ENCODE data around the gene ETV5. TPM values are rescaled to one million over a fixed set of nuclear protein-coding genes. Genes with fewer than 3 reads are reported as not detected.

The ETV5 gene
- total RNA-seq, 1 donor from 2014 or later = 29.7 TPM

- no peaks in the 10 kb centered on the region for H3K27me3 Mint-ChIP-seq (ENCODE audit: low read depth)
- H3K36me3 Mint-ChIP-seq = peaks cover 11% of the 10 kb centered on the region
- DNase-seq (ENCODE audit: low spot score in 2 of 2, unreplicated experiment in 2 of 2) = no peak
- no peaks in the 10 kb centered on the region for H3K4me1 Mint-ChIP-seq
- TF ChIP-seq, protein P1, sequence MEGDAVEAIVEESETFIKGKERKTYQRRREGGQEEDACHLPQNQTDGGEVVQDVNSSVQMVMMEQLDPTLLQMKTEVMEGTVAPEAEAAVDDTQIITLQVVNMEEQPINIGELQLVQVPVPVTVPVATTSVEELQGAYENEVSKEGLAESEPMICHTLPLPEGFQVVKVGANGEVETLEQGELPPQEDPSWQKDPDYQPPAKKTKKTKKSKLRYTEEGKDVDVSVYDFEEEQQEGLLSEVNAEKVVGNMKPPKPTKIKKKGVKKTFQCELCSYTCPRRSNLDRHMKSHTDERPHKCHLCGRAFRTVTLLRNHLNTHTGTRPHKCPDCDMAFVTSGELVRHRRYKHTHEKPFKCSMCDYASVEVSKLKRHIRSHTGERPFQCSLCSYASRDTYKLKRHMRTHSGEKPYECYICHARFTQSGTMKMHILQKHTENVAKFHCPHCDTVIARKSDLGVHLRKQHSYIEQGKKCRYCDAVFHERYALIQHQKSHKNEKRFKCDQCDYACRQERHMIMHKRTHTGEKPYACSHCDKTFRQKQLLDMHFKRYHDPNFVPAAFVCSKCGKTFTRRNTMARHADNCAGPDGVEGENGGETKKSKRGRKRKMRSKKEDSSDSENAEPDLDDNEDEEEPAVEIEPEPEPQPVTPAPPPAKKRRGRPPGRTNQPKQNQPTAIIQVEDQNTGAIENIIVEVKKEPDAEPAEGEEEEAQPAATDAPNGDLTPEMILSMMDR (IDR thresholded peaks at IDR 0.05; ENCODE audit: unreplicated experiment) = no peak
- peaks cover 9% of the 10 kb centered on the region for H3K9me3 Mint-ChIP-seq
- no peak overlapping the region for H3K27ac Mint-ChIP-seq
- no peak overlapping the region for H3K4me3 Mint-ChIP-seq
Measured at GRCh38 chr3:186088335-186088734, 20.6 kb downstream of the ETV5 start.

DNA sequence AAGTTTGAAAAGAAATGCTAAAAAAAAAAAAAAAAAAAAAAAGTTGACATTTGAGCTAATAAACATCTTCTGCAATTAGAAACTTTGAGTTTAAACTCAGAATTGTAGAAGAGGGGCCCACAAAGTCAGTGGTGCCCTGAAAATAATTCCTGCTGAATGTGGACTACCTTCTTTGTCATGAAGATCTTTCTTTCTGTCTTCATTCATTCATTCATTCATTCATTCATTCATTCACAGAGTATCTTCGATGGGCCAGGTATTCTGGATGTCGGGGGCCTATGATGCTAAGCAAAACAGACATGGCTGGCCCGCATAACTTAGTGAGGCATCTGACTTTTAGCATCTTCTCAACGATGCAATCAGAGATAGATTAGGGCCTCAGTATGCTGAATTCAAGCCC is 24.6 kb downstream of the ETV5 start:
- Mint-ChIP-seq H3K4me1 (no peaks in the 10 kb centered on the region), H3K9me3 (peaks cover 9% of the 10 kb centered on the region), H3K27ac (no peak overlapping the region), H3K36me3 (peaks cover 11% of the 10 kb centered on the region), H3K4me3 (no peak overlapping the region), H3K27me3 (ENCODE audit: low read depth) (no peaks in the 10 kb centered on the region)
- TF ChIP-seq, protein P1 (IDR thresholded peaks at IDR 0.05; ENCODE audit: unreplicated experiment) = no peak
- DNase-seq (ENCODE audit: low spot score in 2 of 2, unreplicated experiment in 2 of 2) = no peak

GRCh38 chr3:186083746-186084145 is 25.1 kb downstream of the ETV5 start:
- Mint-ChIP-seq H3K4me3 (no peak overlapping the region), H3K36me3 (peaks cover 14% of the 10 kb centered on the region), H3K4me1 (no peaks in the 10 kb centered on the region), H3K9me3 (peaks cover 9% of the 10 kb centered on the region), H3K27me3 (ENCODE audit: low read depth) (no peaks in the 10 kb centered on the region), H3K27ac (no peak overlapping the region)
- TF ChIP-seq, protein P1 (IDR thresholded peaks at IDR 0.05; ENCODE audit: unreplicated experiment) = no peak
- DNase-seq (ENCODE audit: low spot score in 2 of 2, unreplicated experiment in 2 of 2) = no peak

- peaks cover 15% of the 10 kb centered on the region for H3K36me3 Mint-ChIP-seq
- H3K27me3 Mint-ChIP-seq (ENCODE audit: low read depth) = no peaks in the 10 kb centered on the region
- TF ChIP-seq, protein P1 (IDR thresholded peaks at IDR 0.05; ENCODE audit: unreplicated experiment) = no peak
- peaks cover 9% of the 10 kb centered on the region for H3K9me3 Mint-ChIP-seq
- no peak overlapping the region for H3K27ac Mint-ChIP-seq
- no peak for DNase-seq (ENCODE audit: low spot score in 2 of 2, unreplicated experiment in 2 of 2)
- H3K4me1 Mint-ChIP-seq = no peaks in the 10 kb centered on the region
- H3K4me3 Mint-ChIP-seq = no peak overlapping the region
Measured at GRCh38 chr3:186082150-186082549, 26.7 kb downstream of the ETV5 start.

- H3K4me3 Mint-ChIP-seq = no peak overlapping the region
- TF ChIP-seq, protein P1 (IDR thresholded peaks at IDR 0.05; ENCODE audit: unreplicated experiment) = no peak
- no peaks in the 10 kb centered on the region for H3K4me1 Mint-ChIP-seq
- H3K27me3 Mint-ChIP-seq (ENCODE audit: low read depth) = no peaks in the 10 kb centered on the region
- H3K9me3 Mint-ChIP-seq = peaks cover 9% of the 10 kb centered on the region
- DNase-seq (ENCODE audit: low spot score in 2 of 2, unreplicated experiment in 2 of 2) = no peak
- no peak overlapping the region for H3K27ac Mint-ChIP-seq
- peaks cover 11% of the 10 kb centered on the region for H3K36me3 Mint-ChIP-seq
Measured at GRCh38 chr3:186081678-186082077, 27.2 kb downstream of the ETV5 start.

GRCh38 chr3:186080849-186081438 is 27.9 kb downstream of the ETV5 start:
- TF ChIP-seq, protein P1 (IDR thresholded peaks at IDR 0.05; ENCODE audit: unreplicated experiment) = no peak
- Mint-ChIP-seq H3K9me3 (peaks cover 3% of the 10 kb centered on the region), H3K27ac (no peak overlapping the region), H3K27me3 (ENCODE audit: low read depth) (no peaks in the 10 kb centered on the region), H3K36me3 (peaks cover 10% of the 10 kb centered on the region), H3K4me1 (no peaks in the 10 kb centered on the region), H3K4me3 (no peak overlapping the region)
- DNase-seq (ENCODE audit: low spot score in 2 of 2, unreplicated experiment in 2 of 2) = no peak

Measured in mesothelial cell of epicardium (in vitro differentiated cells).